ENCODE data around the gene NT5M. TPM values are rescaled to one million over a fixed set of nuclear protein-coding genes. Genes with fewer than 3 reads are reported as not detected.

The NT5M gene
- polyA plus RNA-seq, 4 donors, result 5.0 to 7.4 (median 6.2) TPM

- DNase-seq (ENCODE audit: low read depth in 4 of 4, low spot score in 3 of 4), result no peak
These were observed 38.3 kb downstream of the NT5M start for GRCh38 chr17:17341452-17341851.

GRCh38 chr17:17342242-17342945, 39.2 kb downstream of the NT5M start:
- no peak for DNase-seq (ENCODE audit: low read depth in 4 of 4, low spot score in 3 of 4)

- DNase-seq (ENCODE audit: low read depth in 4 of 4, low spot score in 3 of 4), result no peak
These were observed 40.1 kb downstream of the NT5M start for GRCh38 chr17:17343160-17343735.

- no peak for DNase-seq (ENCODE audit: low read depth in 4 of 4, low spot score in 3 of 4)
These were observed 40.8 kb downstream of the NT5M start for GRCh38 chr17:17343896-17344506.

- no peak for DNase-seq (ENCODE audit: low read depth in 4 of 4, low spot score in 3 of 4)
These were observed 41.5 kb downstream of the NT5M start for GRCh38 chr17:17344507-17345293.

- DNase-seq (ENCODE audit: low read depth in 4 of 4, low spot score in 3 of 4), result no peak
These were observed 42.1 kb downstream of the NT5M start for GRCh38 chr17:17345294-17345597.

GRCh38 chr17:17345686-17346427, 42.7 kb downstream of the NT5M start:
- no peak for DNase-seq (ENCODE audit: low read depth in 4 of 4, low spot score in 3 of 4)

GRCh38 chr17:17346428-17347233, 43.5 kb downstream of the NT5M start:
- no peak for DNase-seq (ENCODE audit: low read depth in 4 of 4, low spot score in 3 of 4)

GRCh38 chr17:17347234-17347955, 44.2 kb downstream of the NT5M start:
- no peak for DNase-seq (ENCODE audit: low read depth in 4 of 4, low spot score in 3 of 4)

GRCh38 chr17:17347956-17348871, 45.0 kb downstream of the NT5M start:
- no peak for DNase-seq (ENCODE audit: low read depth in 4 of 4, low spot score in 3 of 4)

- DNase-seq (ENCODE audit: low read depth in 4 of 4, low spot score in 3 of 4), result no peak
These were observed 45.9 kb downstream of the NT5M start for GRCh38 chr17:17348872-17349723.

- DNase-seq (ENCODE audit: low read depth in 4 of 4, low spot score in 3 of 4), result no peak
These were observed 46.5 kb downstream of the NT5M start for GRCh38 chr17:17349724-17350106.

- DNase-seq (ENCODE audit: low read depth in 4 of 4, low spot score in 3 of 4), result no peak
These were observed 47.5 kb downstream of the NT5M start for GRCh38 chr17:17350491-17351355.

- DNase-seq (ENCODE audit: low read depth in 4 of 4, low spot score in 3 of 4), result no peak
These were observed 48.3 kb downstream of the NT5M start for GRCh38 chr17:17351356-17351891.

GRCh38 chr17:17351901-17352781, 49.0 kb downstream of the NT5M start:
- no peak for DNase-seq (ENCODE audit: low read depth in 4 of 4, low spot score in 3 of 4)
